COLO668 (cell line): ENCODE data around the gene OSBPL6.

Experiments used
- DNase-seq: peaks from one replicate; lab custom pipeline; 2025; ENCODE audit not compliant: unreplicated experiment; lab: John Stamatoyannopoulos, UW

The OSBPL6 gene

GRCh38 chr2:178237488-178238153, 43.3 kb downstream of the OSBPL6 start:
- no peak for DNase-seq

GRCh38 chr2:178238154-178238521, 43.8 kb downstream of the OSBPL6 start:
- DNase-seq, result no peak

- no peak for DNase-seq
Observed at GRCh38 chr2:178238750-178239149, 44.4 kb downstream of the OSBPL6 start.

GRCh38 chr2:178241844-178242551, 47.7 kb downstream of the OSBPL6 start:
- peak; percentile 21 for DNase-seq

- no peak for DNase-seq
Observed at GRCh38 chr2:178242552-178242883, 48.2 kb downstream of the OSBPL6 start.

GRCh38 chr2:178243961-178244360, 49.6 kb downstream of the OSBPL6 start:
- no peak for DNase-seq

- DNase-seq, result no peak
Observed at GRCh38 chr2:178244777-178245176, 50.5 kb downstream of the OSBPL6 start.

GRCh38 chr2:178246696-178247095, 52.4 kb downstream of the OSBPL6 start:
- DNase-seq, result no peak

GRCh38 chr2:178247250-178247649, 52.9 kb downstream of the OSBPL6 start:
- no peak for DNase-seq

- no peak for DNase-seq
Observed at GRCh38 chr2:178250429-178250828, 56.1 kb downstream of the OSBPL6 start.

- DNase-seq, result no peak
Observed at GRCh38 chr2:178251151-178251955, 57.0 kb downstream of the OSBPL6 start.

GRCh38 chr2:178256382-178257042, 62.2 kb downstream of the OSBPL6 start:
- DNase-seq, result no peak

- DNase-seq, result no peak
Observed at GRCh38 chr2:178257127-178257526, 62.8 kb downstream of the OSBPL6 start.

GRCh38 chr2:178258916-178259315, 64.6 kb downstream of the OSBPL6 start:
- DNase-seq, result no peak

GRCh38 chr2:178263159-178263860, 69.0 kb downstream of the OSBPL6 start:
- no peak for DNase-seq

- no peak for DNase-seq
Observed at GRCh38 chr2:178264211-178264610, 69.9 kb downstream of the OSBPL6 start.

GRCh38 chr2:178265851-178266250, 71.5 kb downstream of the OSBPL6 start:
- no peak for DNase-seq

- DNase-seq, result no peak
Observed at GRCh38 chr2:178266445-178266844, 72.1 kb downstream of the OSBPL6 start.

- DNase-seq, result no peak
Observed at GRCh38 chr2:178267660-178268059, 73.3 kb downstream of the OSBPL6 start.

- no peak for DNase-seq
Observed at GRCh38 chr2:178268435-178268834, 74.1 kb downstream of the OSBPL6 start.
